CD4-positive, CD25-positive, alpha-beta regulatory T cell (primary cell): Measurements from ENCODE around the gene FBXO9. TPM values are rescaled to one million over a fixed set of nuclear protein-coding genes. Genes with fewer than 3 reads are reported as not detected.

ENCODE experiments used
- ATAC-seq, 2 donors: fragments of 150-1000 bp; cut with Tn5 transposase; one replicate each; pipeline ENCODE4 v1.10.0; 2021; ENCODE audit warnings: low read depth in 2 of 2, moderate number of reproducible peaks in 2 of 2, moderate library complexity in 1 of 2
- DNase-seq, 3 donors: peaks; one replicate each; pipeline versions ENCODE4 v3.0.0 to v3.0.0-alpha.2; 2012 to 2022; ENCODE audit warnings: mixed read lengths in 1 of 3
- H3K27ac ChIP-seq: one replicate; pipeline ENCODE4 v1.7.0; 2013; ENCODE audit warnings: mild to moderate bottlenecking, low read length; ENCODE audit not compliant: insufficient read depth, poor library complexity, severe bottlenecking
- H3K27me3 ChIP-seq: one replicate; pipeline ENCODE4 v1.7.0; 2013; ENCODE audit warnings: low read length; ENCODE audit not compliant: control insufficient read depth, insufficient read depth
- H3K36me3 ChIP-seq: one replicate; pipeline ENCODE4 v1.7.0; 2013; ENCODE audit warnings: mild to moderate bottlenecking, low read length, moderate library complexity; ENCODE audit not compliant: control insufficient read depth, insufficient read depth
- H3K4me1 ChIP-seq: 2 replicates; pipeline ENCODE4 v1.7.0; 2013; ENCODE audit warnings: mild to moderate bottlenecking, low read length; ENCODE audit not compliant: insufficient read depth, control insufficient read depth, poor library complexity, severe bottlenecking
- H3K4me3 ChIP-seq: one replicate; pipeline ENCODE4 v1.7.0; 2013; ENCODE audit warnings: low read depth, mild to moderate bottlenecking, low read length, moderate library complexity
- H3K9me3 ChIP-seq, 2 experiments: 1 replicate in 1 of 2; 2 replicates in 1 of 2; pipeline ENCODE4 v1.7.0; 2013; ENCODE audit warnings: low read length in 2 of 2, mild to moderate bottlenecking in 1 of 2, moderate library complexity in 1 of 2; ENCODE audit not compliant: control insufficient read depth in 2 of 2
- H3K27ac Mint-ChIP-seq, 3 donors: one replicate each; pipeline ENCODE4 v1.8.0; 2020 to 2022; ENCODE audit warnings: mild to moderate bottlenecking in 3 of 3, mixed read lengths in 3 of 3, moderate library complexity in 2 of 3
- H3K27me3 Mint-ChIP-seq: one replicate; pipeline ENCODE4 v1.8.0; 2022; ENCODE audit warnings: mild to moderate bottlenecking, mixed read lengths
- H3K36me3 Mint-ChIP-seq: one replicate; pipeline ENCODE4 v1.8.0; 2020; ENCODE audit warnings: mixed read lengths
- H3K4me1 Mint-ChIP-seq, 4 donors: one replicate each; pipeline ENCODE4 v1.8.0; 2020 to 2022; ENCODE audit warnings: mixed read lengths in 4 of 4, mild to moderate bottlenecking in 1 of 4
- H3K4me3 Mint-ChIP-seq, 4 donors: one replicate each; pipeline ENCODE4 v1.8.0; 2020 to 2022; ENCODE audit warnings: mild to moderate bottlenecking in 4 of 4, mixed read lengths in 4 of 4, moderate library complexity in 3 of 4
- H3K9me3 Mint-ChIP-seq, 7 donors: one replicate each; pipeline ENCODE4 v1.8.0; 2020 to 2022; ENCODE audit warnings: mixed read lengths in 7 of 7, mild to moderate bottlenecking in 3 of 7, moderate library complexity in 2 of 7
- polyA plus RNA-seq, 4 donors: library from polyadenylated mRNA; unstranded; fragments of 300-500 nt; fragmentation: Illumina TruSeq; gene quantifications; one replicate each; pipeline ENCODE4 v1.2.3, GENCODE V29; 2021
- total RNA-seq: library from RNA; stranded (reverse); gene quantifications from one replicate; pipeline ENCODE4 v1.2.3, GENCODE V29; 2022

FBXO9 gene
- total and polyA plus RNA-seq, 5 donors from 2014 or later, result 44.1 to 78.3 (median 44.3) TPM

DNA sequence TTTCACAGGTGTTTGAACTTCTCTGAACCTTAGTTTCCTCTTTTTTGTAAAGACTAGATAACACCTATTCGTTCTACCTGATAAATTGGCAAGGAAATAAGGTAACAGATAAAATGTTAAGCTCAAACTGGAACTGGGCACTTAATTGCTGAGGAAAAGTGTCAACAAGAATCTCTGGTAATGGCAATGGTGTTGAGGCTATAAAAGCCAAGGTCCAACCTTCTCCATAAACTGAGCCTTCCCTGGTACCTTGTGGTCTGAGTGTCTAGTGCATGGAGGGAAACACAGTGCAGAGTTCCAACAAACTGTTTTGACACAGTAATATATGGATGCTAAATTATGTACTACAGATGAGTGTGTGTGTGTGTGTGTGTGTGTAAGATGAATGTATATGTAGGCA, 36.7 kb upstream of the FBXO9 start:
- peaks cover 65% of the 10 kb centered on the region for H3K36me3 ChIP-seq
- peaks cover 0 to 2% (median 0%) of the 10 kb centered on the region in 7 donors for H3K9me3 Mint-ChIP-seq
- ATAC-seq, result no peak

GRCh38 chr6:53029257-53029656, 35.9 kb upstream of the FBXO9 start:
- Histone ChIP-seq H3K4me3 (no peak overlapping the region), H3K36me3 (peaks cover 70% of the 10 kb centered on the region), H3K27me3 (no peaks in the 10 kb centered on the region), H3K9me3 (no peaks in the 10 kb centered on the region), H3K27ac (no peak overlapping the region), H3K4me1 (no peaks in the 10 kb centered on the region)
- H3K27me3 Mint-ChIP-seq, result no peaks in the 10 kb centered on the region
- H3K36me3 Mint-ChIP-seq, result peaks cover 69% of the 10 kb centered on the region
- no peak for ATAC-seq
- H3K27ac Mint-ChIP-seq, result no peak overlapping the region
- no peak for DNase-seq
- H3K4me1 Mint-ChIP-seq, result peaks cover 0 to 8% (median 1%) of the 10 kb centered on the region in 4 donors
- H3K9me3 Mint-ChIP-seq, result peaks cover 0 to 2% (median 0%) of the 10 kb centered on the region in 7 donors
- no peak overlapping the region for H3K4me3 Mint-ChIP-seq

More for the DNA sequence above, 36.7 kb upstream of the FBXO9 start:
- H3K4me1 Mint-ChIP-seq, result peaks cover 0 to 8% (median 2%) of the 10 kb centered on the region in 4 donors
- Histone ChIP-seq H3K27ac (no peak overlapping the region), H3K27me3 (no peaks in the 10 kb centered on the region), H3K4me1 (no peaks in the 10 kb centered on the region), H3K4me3 (no peak overlapping the region), H3K9me3 (no peaks in the 10 kb centered on the region)
- DNase-seq, result no peak
- peak overlapping the region in 1 of 3 donors; percentile 26 for H3K27ac Mint-ChIP-seq
- no peak overlapping the region for H3K4me3 Mint-ChIP-seq
- H3K27me3 Mint-ChIP-seq, result no peaks in the 10 kb centered on the region
- peaks cover 65% of the 10 kb centered on the region for H3K36me3 Mint-ChIP-seq

- Histone ChIP-seq H3K27me3 (no peaks in the 10 kb centered on the region), H3K27ac (no peak overlapping the region), H3K36me3 (peaks cover 72% of the 10 kb centered on the region), H3K4me1 (no peaks in the 10 kb centered on the region), H3K4me3 (no peak overlapping the region), H3K9me3 (no peaks in the 10 kb centered on the region)
- ATAC-seq (no peak), DNase-seq (no peak)
- Mint-ChIP-seq H3K4me1 (peaks cover 0 to 8% (median 0%) of the 10 kb centered on the region in 4 donors), H3K4me3 (no peak overlapping the region), H3K9me3 (peaks cover 0 to 2% (median 0%) of the 10 kb centered on the region in 7 donors), H3K27me3 (no peaks in the 10 kb centered on the region), H3K36me3 (peaks cover 71% of the 10 kb centered on the region), H3K27ac (no peak overlapping the region)
These were observed 35.4 kb upstream of the FBXO9 start for GRCh38 chr6:53029761-53030160.

DNA sequence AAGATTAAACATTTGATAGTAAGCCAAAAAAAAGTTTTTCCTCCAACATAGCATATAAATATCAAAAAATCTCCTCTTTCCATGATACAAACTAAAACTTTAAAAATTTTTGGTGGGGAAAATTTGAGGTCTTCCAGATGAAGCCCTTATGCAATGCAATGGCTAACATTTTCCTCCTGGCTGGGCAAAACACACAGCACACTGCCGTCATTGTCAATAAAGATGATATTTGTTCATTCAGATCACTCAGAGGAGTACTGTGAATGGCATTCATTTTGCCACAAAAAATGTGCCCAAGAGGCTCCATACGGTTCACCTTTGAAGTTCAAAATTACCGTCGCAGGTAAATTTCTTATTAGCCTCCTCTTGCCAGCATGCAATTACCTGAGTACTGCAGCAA, 33.9 kb upstream of the FBXO9 start:
- Histone ChIP-seq H3K27me3 (no peaks in the 10 kb centered on the region), H3K36me3 (peaks cover 77% of the 10 kb centered on the region), H3K27ac (no peak overlapping the region), H3K4me1 (no peaks in the 10 kb centered on the region), H3K9me3 (no peaks in the 10 kb centered on the region), H3K4me3 (no peak overlapping the region)
- peaks cover 0 to 8% (median 0%) of the 10 kb centered on the region in 4 donors for H3K4me1 Mint-ChIP-seq
- no peak for DNase-seq
- H3K27ac Mint-ChIP-seq, result no peak overlapping the region
- no peaks in the 10 kb centered on the region for H3K9me3 Mint-ChIP-seq
- no peak for ATAC-seq
- no peaks in the 10 kb centered on the region for H3K27me3 Mint-ChIP-seq
- H3K4me3 Mint-ChIP-seq, result no peak overlapping the region
- peaks cover 71% of the 10 kb centered on the region for H3K36me3 Mint-ChIP-seq

DNA sequence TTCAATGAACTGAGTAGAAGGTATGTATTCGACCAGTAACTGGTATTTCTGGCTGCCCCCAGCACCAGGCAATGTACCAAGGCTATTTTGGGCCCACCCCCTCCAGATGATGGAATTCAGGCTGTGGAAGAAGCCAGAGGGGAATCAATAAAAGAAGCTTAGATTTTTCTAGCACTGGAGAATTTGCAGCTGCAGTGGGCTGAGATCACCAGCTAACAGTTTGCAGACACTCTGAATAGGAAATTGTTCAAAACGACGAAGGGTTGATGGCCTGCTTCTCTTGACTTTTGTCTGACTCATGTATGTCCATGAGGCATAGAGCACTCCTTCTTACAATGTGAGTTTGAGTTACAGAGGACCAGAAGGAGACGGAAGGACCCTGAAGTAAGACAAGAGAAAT, 32.4 kb upstream of the FBXO9 start:
- H3K27ac Mint-ChIP-seq, result no peak overlapping the region
- no peak overlapping the region for H3K27ac ChIP-seq
- ATAC-seq, result no peak
- H3K9me3 ChIP-seq, result no peaks in the 10 kb centered on the region
- H3K36me3 Mint-ChIP-seq, result peaks cover 64% of the 10 kb centered on the region
- no peak overlapping the region for H3K4me3 ChIP-seq
- H3K4me1 ChIP-seq, result no peaks in the 10 kb centered on the region
- no peaks in the 10 kb centered on the region for H3K27me3 Mint-ChIP-seq
- no peaks in the 10 kb centered on the region for H3K27me3 ChIP-seq
- DNase-seq, result no peak
- no peaks in the 10 kb centered on the region for H3K9me3 Mint-ChIP-seq
- peaks cover 73% of the 10 kb centered on the region for H3K36me3 ChIP-seq
- H3K4me3 Mint-ChIP-seq, result no peak overlapping the region
- H3K4me1 Mint-ChIP-seq, result peaks cover 0 to 8% (median 1%) of the 10 kb centered on the region in 4 donors

- no peaks in the 10 kb centered on the region for H3K27me3 Mint-ChIP-seq
- H3K36me3 Mint-ChIP-seq, result peaks cover 58% of the 10 kb centered on the region
- H3K27me3 ChIP-seq, result no peaks in the 10 kb centered on the region
- H3K4me1 Mint-ChIP-seq, result peaks cover 0 to 8% (median 1%) of the 10 kb centered on the region in 4 donors
- no peaks in the 10 kb centered on the region for H3K9me3 Mint-ChIP-seq
- no peaks in the 10 kb centered on the region for H3K9me3 ChIP-seq
- H3K4me3 Mint-ChIP-seq, result no peak overlapping the region
- H3K36me3 ChIP-seq, result peaks cover 68% of the 10 kb centered on the region
- ATAC-seq (no peak), DNase-seq (no peak)
- H3K27ac ChIP-seq, result no peak overlapping the region
- H3K4me1 ChIP-seq, result no peaks in the 10 kb centered on the region
- H3K4me3 ChIP-seq, result no peak overlapping the region
- H3K27ac Mint-ChIP-seq, result peak overlapping the region in 1 of 3 donors; percentile 40
These were observed 31.4 kb upstream of the FBXO9 start for GRCh38 chr6:53033764-53034163.

GRCh38 chr6:53035549-53036213, 29.5 kb upstream of the FBXO9 start:
- H3K36me3 Mint-ChIP-seq, result peaks cover 58% of the 10 kb centered on the region
- no peaks in the 10 kb centered on the region for H3K9me3 Mint-ChIP-seq
- Histone ChIP-seq H3K4me1 (no peaks in the 10 kb centered on the region), H3K4me3 (no peak overlapping the region), H3K27ac (no peak overlapping the region), H3K27me3 (no peaks in the 10 kb centered on the region), H3K36me3 (peaks cover 68% of the 10 kb centered on the region), H3K9me3 (no peaks in the 10 kb centered on the region)
- peaks cover 2 to 8% (median 5%) of the 10 kb centered on the region in 4 donors for H3K4me1 Mint-ChIP-seq
- no peaks in the 10 kb centered on the region for H3K27me3 Mint-ChIP-seq
- no peak overlapping the region for H3K4me3 Mint-ChIP-seq
- no peak for DNase-seq
- no peak for ATAC-seq
- peak overlapping the region in 1 of 3 donors; percentile 32 for H3K27ac Mint-ChIP-seq

- H3K27ac ChIP-seq, result no peak overlapping the region
- no peaks in the 10 kb centered on the region for H3K4me1 ChIP-seq
- H3K27me3 ChIP-seq, result no peaks in the 10 kb centered on the region
- H3K4me3 Mint-ChIP-seq, result no peak overlapping the region
- H3K4me3 ChIP-seq, result no peak overlapping the region
- ATAC-seq, result no peak
- DNase-seq, result no peak
- H3K27me3 Mint-ChIP-seq, result no peaks in the 10 kb centered on the region
- no peaks in the 10 kb centered on the region for H3K9me3 ChIP-seq
- no peak overlapping the region for H3K27ac Mint-ChIP-seq
- no peaks in the 10 kb centered on the region for H3K9me3 Mint-ChIP-seq
- peaks cover 59% of the 10 kb centered on the region for H3K36me3 Mint-ChIP-seq
- peaks cover 60% of the 10 kb centered on the region for H3K36me3 ChIP-seq
- peaks cover 2 to 8% (median 5%) of the 10 kb centered on the region in 4 donors for H3K4me1 Mint-ChIP-seq
These were observed 27.1 kb upstream of the FBXO9 start for GRCh38 chr6:53038141-53038540.
